H1 (cell line): ENCODE data around the gene SGSH. TPM values are rescaled to one million over a fixed set of nuclear protein-coding genes. Genes with fewer than 3 reads are reported as not detected.
A peak's percentile ranks its signal among the peaks of the same experiment; 100 is the strongest.

Source experiments
- CTCF ChIA-PET: fragments of 300-600 bp; sonication (Branson Sonifier 250); formaldehyde crosslinking; loops from one replicate; lab custom pipeline; 2021; ENCODE audit not compliant: partially characterized antibody; lab: Charles Lee
- POLR2A ChIA-PET: fragments of 300-600 bp; sonication (Branson Sonifier 250); formaldehyde crosslinking; loops from one replicate; lab custom pipeline; 2021; ENCODE audit warnings: inconsistent platforms; ENCODE audit not compliant: partially characterized antibody; lab: Charles Lee
- DNase-seq, 2 experiments: peaks; one replicate each; pipeline versions ENCODE4 v3.0.0 to v3.0.0-alpha.2; 2010 to 2022; ENCODE audit warnings: low spot score in 2 of 2, low read depth in 1 of 2, mixed read lengths in 1 of 2
- FAIRE-seq: peaks from 2 replicates; lab custom pipeline; 2011; peaks lifted over from hg19 to GRCh38; lab: Jason Lieb, UNC
- H2AFZ ChIP-seq: 2 replicates; pipeline ENCODE4 v1.8.1; 2012; ENCODE audit warnings: low read length, inconsistent platforms
- H2AK5ac ChIP-seq: 2 replicates; pipeline ENCODE4 v1.6.1; 2013; ENCODE audit warnings: low read depth, low read length
- H2BK120ac ChIP-seq: replicated peaks from 2 replicates; pipeline ENCODE3; 2013; ENCODE audit warnings: low read depth, low read length, inconsistent platforms
- H2BK12ac ChIP-seq: 2 replicates; pipeline ENCODE4 v1.6.1; 2013; ENCODE audit warnings: low read depth, low read length
- H2BK15ac ChIP-seq: 2 replicates; pipeline ENCODE4 v1.6.1; 2013; ENCODE audit warnings: low read length
- H2BK20ac ChIP-seq: 2 replicates; pipeline ENCODE4 v1.6.1; 2013; ENCODE audit warnings: low read length
- H2BK5ac ChIP-seq: 2 replicates; pipeline ENCODE4 v1.6.1; 2013; ENCODE audit warnings: low read depth, low read length
- H3K14ac ChIP-seq: 2 replicates; pipeline ENCODE4 v1.6.1; 2013; ENCODE audit warnings: inconsistent platforms; ENCODE audit not compliant: insufficient read length
- H3K18ac ChIP-seq: 2 replicates; pipeline ENCODE4 v1.6.1; 2013; ENCODE audit warnings: low read length; ENCODE audit errors: extremely low read depth
- H3K23ac ChIP-seq: 2 replicates; pipeline ENCODE4 v1.6.1; 2013; ENCODE audit warnings: inconsistent platforms; ENCODE audit not compliant: insufficient read length
- H3K23me2 ChIP-seq: 2 replicates; pipeline ENCODE4 v1.6.1; 2013; ENCODE audit warnings: low read depth, low read length
- H3K27ac ChIP-seq: 2 replicates; pipeline ENCODE4 v1.6.1; 2011; ENCODE audit warnings: low read depth, low read length, inconsistent platforms
- H3K27me3 ChIP-seq, 4 experiments: replicated peaks in 1 of 4; 1 replicate in 1 of 4; 2 replicates in 3 of 4; pipeline versions ENCODE4 v1.6.1 to v1.8.1; 2011 to 2013; ENCODE audit warnings: low read length in 3 of 4, mild to moderate bottlenecking in 3 of 4, inconsistent platforms in 2 of 4, mixed read lengths in 2 of 4, moderate library complexity in 1 of 4; ENCODE audit not compliant: control insufficient read depth in 3 of 4, insufficient read depth in 3 of 4; ENCODE audit errors: extremely low read depth in 1 of 4
- H3K36me3 ChIP-seq, 4 experiments: 2 replicates each; pipeline versions ENCODE4 v1.6.1 to v1.8.1; 2011 to 2013; ENCODE audit warnings: mild to moderate bottlenecking in 4 of 4, low read length in 3 of 4, moderate library complexity in 2 of 4, control low read depth in 1 of 4, inconsistent platforms in 1 of 4; ENCODE audit not compliant: insufficient read depth in 4 of 4, control insufficient read depth in 2 of 4
- H3K4ac ChIP-seq: replicated peaks from 2 replicates; pipeline ENCODE3; 2013; ENCODE audit warnings: low read length, low read depth, mixed read lengths, inconsistent platforms; ENCODE audit not compliant: insufficient read length
- H3K4me1 ChIP-seq, 4 experiments: replicated peaks in 1 of 4; 1 replicate in 1 of 4; 2 replicates in 3 of 4; pipeline versions ENCODE4 v1.6.1 to v1.8.1; 2011 to 2013; ENCODE audit warnings: low read length in 3 of 4, inconsistent platforms in 2 of 4, mixed read lengths in 1 of 4; ENCODE audit not compliant: insufficient read depth in 4 of 4, control insufficient read depth in 3 of 4
- H3K4me2 ChIP-seq, 2 experiments: 2 replicates each; pipeline versions ENCODE4 v1.6.1 to v1.8.1; 2011 to 2013; ENCODE audit warnings: low read depth in 2 of 2, low read length in 2 of 2, control low read depth in 1 of 2, inconsistent platforms in 1 of 2, mild to moderate bottlenecking in 1 of 2; ENCODE audit not compliant: insufficient read depth in 1 of 2
- H3K4me3 ChIP-seq, 4 experiments: fragments of 200-600, 300-600 bp in 1 of 4; sonication (generic), shearing (Covaris generic), sonication (Bioruptor Twin) in 1 of 4; 2 replicates each; pipeline versions ENCODE4 v1.5.1 to v1.8.1; 2011 to 2016; ENCODE audit warnings: low read length in 4 of 4, low read depth in 3 of 4, control low read depth in 2 of 4, inconsistent platforms in 2 of 4, mild to moderate bottlenecking in 2 of 4, mixed read lengths in 1 of 4, moderate library complexity in 1 of 4; ENCODE audit not compliant: insufficient read depth in 2 of 4; ENCODE audit errors: extremely low read depth in 1 of 4
- H3K56ac ChIP-seq: replicated peaks from 2 replicates; pipeline ENCODE3; 2013; ENCODE audit warnings: low read depth, mild to moderate bottlenecking, mixed read lengths, low read length, inconsistent platforms; ENCODE audit not compliant: insufficient read length
- H3K79me1 ChIP-seq: 2 replicates; pipeline ENCODE4 v1.6.1; 2013; ENCODE audit warnings: low read depth, low read length, control low read depth
- H3K79me2 ChIP-seq, 2 experiments: 2 replicates each; pipeline versions ENCODE4 v1.6.1 to v1.8.1; 2012 to 2013; ENCODE audit warnings: low read length in 2 of 2, mild to moderate bottlenecking in 2 of 2, inconsistent platforms in 1 of 2; ENCODE audit not compliant: insufficient read depth in 2 of 2, control insufficient read depth in 1 of 2
- H3K9ac ChIP-seq, 4 experiments: replicated peaks in 1 of 4; 1 replicate in 1 of 4; 2 replicates in 3 of 4; pipeline versions ENCODE4 v1.6.1 to v1.8.1; 2011 to 2013; ENCODE audit warnings: low read depth in 3 of 4, low read length in 3 of 4, control low read depth in 2 of 4, mild to moderate bottlenecking in 2 of 4, moderate library complexity in 2 of 4, inconsistent platforms in 1 of 4; ENCODE audit errors: extremely low read depth in 1 of 4
- H3K9me3 ChIP-seq, 2 experiments: 2 replicates each; pipeline versions ENCODE4 v1.6.1 to v1.8.1; 2012 to 2013; ENCODE audit warnings: mild to moderate bottlenecking in 2 of 2, moderate library complexity in 2 of 2, control low read depth in 1 of 2, inconsistent platforms in 1 of 2, low read depth in 1 of 2, low read length in 1 of 2, mixed read lengths in 1 of 2; ENCODE audit not compliant: insufficient read depth in 2 of 2
- H4K20me1 ChIP-seq, 2 experiments: replicated peaks in 1 of 2; 2 replicates each; pipeline versions ENCODE3 to v1.8.1; 2011 to 2013; ENCODE audit warnings: inconsistent platforms in 2 of 2, low read length in 2 of 2, mild to moderate bottlenecking in 1 of 2; ENCODE audit not compliant: insufficient read depth in 2 of 2, control insufficient read depth in 1 of 2
- H4K5ac ChIP-seq: 2 replicates; pipeline ENCODE4 v1.6.1; 2013; ENCODE audit warnings: low read length, low read depth, mixed read lengths, inconsistent platforms; ENCODE audit not compliant: insufficient read length
- H4K8ac ChIP-seq: 2 replicates; pipeline ENCODE4 v1.8.0; 2013; ENCODE audit warnings: mild to moderate bottlenecking, moderate library complexity, low read length, inconsistent platforms; ENCODE audit not compliant: insufficient read depth; ENCODE audit errors: extremely low read depth
- H4K91ac ChIP-seq: replicated peaks from 2 replicates; pipeline ENCODE3; 2013; ENCODE audit warnings: low read length, mixed read lengths, inconsistent platforms; ENCODE audit not compliant: insufficient read length
- ASH2L ChIP-seq: fragments of 200-600, 300-600 bp; sonication (generic); IDR thresholded peaks from one replicate; pipeline ENCODE4 v1.7.1; 2017; ENCODE audit warnings: low read length
- SP4 ChIP-seq: IDR thresholded peaks from 2 replicates; pipeline ENCODE4 v1.6.1; 2012; ENCODE audit warnings: low read length, inconsistent platforms
- SRF ChIP-seq: IDR thresholded peaks from 2 replicates; pipeline ENCODE4 v1.6.1; 2011; ENCODE audit warnings: mild to moderate bottlenecking, low read depth, low read length, moderate library complexity
- WGBS, 2 experiments: shearing (Covaris generic) in 1 of 2; methylation state at CpG; one replicate each; pipeline versions ENCODE4 v1.1.6 to v1.1.7; 2013 to 2015; ENCODE audit warnings: low lambda C conversion rate in 2 of 2, mixed read lengths in 2 of 2, inconsistent platforms in 1 of 2, low coverage in 1 of 2, missing lambda C conversion rate in 1 of 2; ENCODE audit not compliant: insufficient replicate concordance in 2 of 2, insufficient coverage in 1 of 2, insufficient read length in 1 of 2; ENCODE audit errors: extremely low coverage in 1 of 2, missing lambda C conversion rate in 1 of 2; 5-methylcytosine and 5-hydroxymethylcytosine counted together
- polyA plus RNA-seq, 7 experiments: library from polyadenylated mRNA; depleted of rRNA in 3 of 7; stranded (reverse) in 5 of 7; unstranded in 2 of 7; fragments of >200 nt in 5 of 7; fragments of 200-250 nt in 2 of 7; gene quantifications; 1 replicate in 5 of 7; 2 replicates in 1 of 7; 4 replicates in 1 of 7; pipeline versions ENCODE4 v1.2.1 to v1.2.3, GENCODE V29; 2011 to 2013; ENCODE audit warnings: missing spikeins in 2 of 7, mixed read lengths in 2 of 7
- total RNA-seq: library from RNA; stranded (reverse); fragmentation: NEBNext Ultra II Directional; extraction: Animal tissue kit (Norgen Biotek cat#: 25700); gene quantifications from 2 replicates; pipeline ENCODE4 v1.2.1, GENCODE V29; 2021

SGSH gene
- total and polyA plus RNA-seq, 2 of the 8 experiments (the other 6 are each of a cell fraction or from before 2014, with no cell fraction given), result 18.0 to 19.6 TPM

DNA sequence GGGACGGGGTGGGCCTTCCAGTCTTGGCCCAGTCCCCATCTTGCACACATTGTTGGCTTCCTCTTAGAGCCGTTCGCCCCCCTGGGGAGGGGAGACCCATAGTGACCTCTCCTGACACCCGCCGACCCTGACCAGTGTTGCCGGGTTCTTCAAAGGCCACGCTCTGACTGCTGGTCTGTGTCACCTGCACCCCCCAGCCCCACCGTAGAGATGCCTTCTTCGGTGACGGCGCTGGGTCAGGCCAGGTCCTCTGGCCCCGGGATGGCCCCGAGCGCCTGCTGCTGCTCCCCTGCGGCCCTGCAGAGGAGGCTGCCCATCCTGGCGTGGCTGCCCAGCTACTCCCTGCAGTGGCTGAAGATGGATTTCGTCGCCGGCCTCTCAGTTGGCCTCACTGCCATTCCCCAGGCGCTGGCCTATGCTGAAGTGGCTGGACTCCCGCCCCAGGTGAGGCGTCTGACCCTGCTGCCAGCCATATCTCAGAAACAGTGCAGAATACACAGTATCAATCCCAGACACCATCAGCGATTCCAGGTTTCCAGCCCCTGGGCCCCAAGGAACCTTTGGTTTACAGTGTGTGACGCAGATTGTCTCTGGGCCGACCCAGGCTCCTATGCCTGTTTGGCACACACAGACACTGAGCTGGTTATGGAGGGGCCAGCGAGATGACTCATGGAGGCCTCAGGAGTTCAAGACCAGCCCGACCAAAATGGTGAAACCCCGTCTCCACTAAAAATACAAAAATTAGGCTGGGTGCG is 1.4 kb upstream of the SGSH start:
- no peak overlapping the region for H3K4ac ChIP-seq
- H4K5ac ChIP-seq, result no peak overlapping the region
- H3K36me3 ChIP-seq, result peaks cover 0 to under 1% (median 0%) of the 10 kb centered on the region in 4 experiments; a peak in 2 of 8 replicates
- no peak overlapping the region for H2BK20ac ChIP-seq
- POLR2A ChIA-PET, result interaction anchor here (0.9 kb wide), 1 partner anchor 76 kb away, joined by 3 read pairs; no protein-coding TSS in a partner anchor
- no peak for FAIRE-seq
- peaks cover 0 to 21% (median 11%) of the 10 kb centered on the region in 4 experiments; a peak in 6 of 7 replicates for H3K4me1 ChIP-seq
- peaks cover 2 to 15% of the 10 kb centered on the region in 2 experiments for H4K20me1 ChIP-seq
- no peak overlapping the region for H3K14ac ChIP-seq
- no peak overlapping the region for H3K27ac ChIP-seq
- H3K9me3 ChIP-seq, result no peaks in the 10 kb centered on the region
- no peak for DNase-seq
- H2AFZ ChIP-seq, result no peak overlapping the region
- peak overlapping the region; percentile 70 to 100 for H3K4me2 ChIP-seq
- H3K9ac ChIP-seq, result no peak overlapping the region
- no peak overlapping the region for H4K8ac ChIP-seq
- no peak overlapping the region for H3K18ac ChIP-seq
- CTCF ChIA-PET, result no interaction called here
- H2BK120ac ChIP-seq, result no peak overlapping the region
- peaks cover 8% of the 10 kb centered on the region for H3K79me1 ChIP-seq
- H3K27me3 ChIP-seq, result no peaks in the 10 kb centered on the region; a peak in 1 of 7 replicates
- H2BK12ac ChIP-seq, result no peak overlapping the region
- no peak for TF ChIP-seq ASH2L
- no peak for TF ChIP-seq SP4
- TF ChIP-seq SRF, result no peak
- no peak overlapping the region for H2BK15ac ChIP-seq
- H2AK5ac ChIP-seq, result no peak overlapping the region
- no peaks in the 10 kb centered on the region for H3K79me2 ChIP-seq
- peak overlapping the region; percentile 64 to 97 (median 76); a peak in 6 of 8 replicates for H3K4me3 ChIP-seq
- no peak overlapping the region for H3K56ac ChIP-seq
- H3K23ac ChIP-seq, result no peak overlapping the region
- H4K91ac ChIP-seq, result no peak overlapping the region
- peaks cover 10% of the 10 kb centered on the region; the same call in 1 of the 2 replicates for H3K23me2 ChIP-seq
- 90% methylated on average over 28 of the region's 29 CpGs; no CpG with 5 or more reads in 1 of the 2 experiments for WGBS, 2 experiments
- H2BK5ac ChIP-seq, result no peak overlapping the region
